Femur (tissue), 1 donor: ENCODE data around the gene CCDC32.

ENCODE experiments used
- DNase-seq: peaks from one replicate; pipeline ENCODE4 v3.0.0-alpha.2; 2017

CCDC32 gene

GRCh38 chr15:40565333-40566238, 744 bp upstream of the CCDC32 start:
- DNase-seq: no peak

- no peak for DNase-seq
Measured at GRCh38 chr15:40563426-40563825, 1.4 kb downstream of the CCDC32 start.

GRCh38 chr15:40562691-40563090, 2.2 kb downstream of the CCDC32 start:
- no peak for DNase-seq

DNA sequence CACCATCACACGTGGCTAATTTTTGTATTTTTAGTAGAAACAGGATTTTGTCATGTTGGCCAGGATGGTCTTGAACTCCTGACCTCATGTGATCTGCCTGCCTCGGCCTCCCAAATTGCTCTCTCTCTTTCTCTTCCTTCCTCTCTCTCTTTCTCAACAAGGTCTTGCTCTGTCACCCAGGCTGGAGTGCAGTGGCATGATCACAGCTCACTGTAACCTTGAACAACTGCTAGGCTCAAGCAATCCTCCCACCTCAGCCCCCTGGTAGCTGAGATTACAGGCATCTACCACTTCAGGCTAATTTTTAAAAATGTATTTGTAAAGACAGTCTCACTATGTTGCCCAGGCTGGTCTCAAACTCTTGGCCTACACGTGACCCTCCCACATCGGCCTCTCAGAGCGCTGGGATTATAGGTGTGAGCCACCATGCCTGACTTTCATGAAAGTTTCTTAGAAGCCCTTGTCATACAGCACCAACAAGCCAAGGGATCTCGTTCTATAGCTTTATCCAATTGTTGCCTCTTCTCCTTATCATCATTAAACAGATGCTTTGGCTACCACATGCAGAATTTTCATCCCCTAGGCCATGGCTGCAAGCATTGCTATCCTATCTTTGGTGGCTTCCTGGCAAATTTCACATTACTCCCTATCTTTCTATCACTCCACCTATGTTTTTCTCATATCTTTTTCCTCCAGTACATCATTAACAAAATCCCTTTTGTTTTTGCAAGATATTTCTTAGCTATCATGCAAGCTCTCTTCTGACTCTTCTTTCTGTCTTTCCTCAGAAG, 5.7 kb downstream of the CCDC32 start:
- no peak for DNase-seq

DNA sequence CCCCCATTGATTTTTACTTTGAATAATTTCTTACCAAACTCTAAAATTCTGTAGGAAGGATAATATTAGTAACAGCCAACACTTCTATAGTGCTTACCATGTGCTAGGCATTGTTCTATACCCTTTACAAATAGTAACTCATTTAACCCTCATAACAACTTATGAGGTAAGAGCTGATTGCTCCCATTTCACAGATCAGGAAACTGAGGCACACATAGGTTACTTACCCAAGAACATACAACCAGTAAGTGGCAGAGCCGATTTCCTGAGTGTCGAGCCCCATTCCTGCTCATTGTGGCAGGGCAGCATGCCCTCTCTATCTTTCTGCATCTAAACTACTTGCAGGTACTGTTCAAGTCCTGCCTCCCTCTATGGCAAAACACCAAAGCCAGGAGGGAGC, 9.0 kb downstream of the CCDC32 start:
- DNase-seq: no peak

DNA sequence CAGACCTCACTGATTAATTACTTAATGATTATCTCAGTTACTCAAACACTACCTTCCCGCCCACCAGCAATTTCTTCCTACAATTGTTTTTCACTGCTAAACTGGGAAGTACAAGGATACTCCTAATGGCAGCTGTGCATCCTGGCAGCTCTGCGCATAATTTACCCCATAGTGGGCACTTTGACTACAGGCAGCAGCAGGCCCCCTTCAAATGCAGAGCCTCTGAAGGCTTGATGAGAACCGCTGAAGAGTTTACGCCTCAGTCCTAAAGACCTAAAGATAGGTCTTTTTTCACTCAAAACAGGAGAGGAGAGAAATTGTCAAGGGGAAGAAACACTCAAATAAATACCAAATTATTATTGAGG, 10.7 kb downstream of the CCDC32 start:
- DNase-seq: no peak

DNA sequence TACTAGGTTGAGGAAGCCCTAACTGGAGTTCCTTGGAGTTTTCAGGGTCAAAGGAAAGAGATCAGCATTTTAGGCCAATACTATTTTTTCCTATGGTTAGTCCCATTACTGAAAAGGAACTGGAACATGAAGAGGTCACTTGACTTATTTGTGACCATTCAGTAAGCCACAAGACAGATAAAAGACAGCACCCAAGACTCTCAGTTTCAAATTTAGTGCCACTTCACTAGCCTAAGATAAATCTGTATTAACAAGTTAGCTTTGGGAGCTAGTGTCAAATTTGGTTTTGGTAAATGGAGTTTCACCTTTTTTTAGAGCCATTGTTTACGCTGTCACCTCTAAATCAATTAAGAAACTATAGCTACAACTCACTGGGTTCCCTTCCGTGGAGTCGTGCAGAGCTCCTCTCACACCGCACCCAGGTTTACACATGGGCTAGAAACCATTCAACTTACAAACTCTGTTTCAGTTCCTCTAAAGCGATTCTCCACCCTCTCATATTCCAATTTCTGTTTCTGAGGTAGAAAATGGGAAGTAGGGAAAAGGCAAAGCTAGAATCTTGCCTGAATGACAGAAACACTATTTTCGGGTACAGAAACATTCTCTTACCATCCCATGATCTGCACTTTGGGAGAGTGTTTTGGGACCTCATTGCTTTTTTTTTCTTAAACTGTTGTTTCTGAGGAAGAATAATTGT, 14.4 kb downstream of the CCDC32 start:
- no peak for DNase-seq

DNA sequence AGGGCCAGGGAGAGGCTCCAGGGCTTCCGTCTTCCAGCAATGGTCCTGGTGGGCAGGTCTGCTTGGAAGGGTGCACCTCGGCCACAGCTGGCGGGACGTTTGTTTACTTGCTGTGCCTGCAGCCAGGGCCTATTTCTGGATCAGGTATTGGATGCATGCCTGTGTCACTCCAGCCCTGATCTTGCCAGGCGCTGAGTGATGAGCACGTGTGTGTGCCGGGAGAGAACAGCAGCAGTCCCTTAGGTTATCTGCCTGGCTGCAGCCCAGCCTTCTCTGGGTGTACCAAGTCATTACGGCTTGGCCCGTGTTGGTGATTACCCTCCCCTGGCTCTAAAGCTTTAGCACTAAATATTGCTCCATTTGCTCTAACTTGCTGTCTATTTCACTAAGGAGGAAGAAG, 14.9 kb downstream of the CCDC32 start:
- no peak for DNase-seq

- no peak for DNase-seq
Measured at GRCh38 chr15:40548610-40549009, 16.2 kb downstream of the CCDC32 start.

DNA sequence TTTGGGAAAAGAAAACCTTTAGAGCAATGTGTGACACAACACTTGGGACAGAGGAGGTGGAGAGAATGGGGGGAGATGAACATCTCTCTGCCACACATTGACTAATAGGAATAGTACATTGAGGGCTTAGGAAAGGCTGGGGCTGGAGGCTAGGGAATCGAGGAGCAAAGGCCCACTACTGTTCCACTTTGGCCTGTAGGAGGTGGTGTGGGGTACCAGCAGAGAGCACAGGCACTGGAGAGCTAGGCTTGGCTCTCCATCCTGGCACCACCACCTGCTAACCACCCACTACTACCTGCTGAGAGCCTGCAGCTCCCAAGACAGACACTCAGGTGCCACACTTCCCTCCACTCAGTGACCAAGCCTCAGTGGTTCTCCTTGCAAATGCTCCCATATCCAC, 19.4 kb downstream of the CCDC32 start:
- no peak for DNase-seq

DNA sequence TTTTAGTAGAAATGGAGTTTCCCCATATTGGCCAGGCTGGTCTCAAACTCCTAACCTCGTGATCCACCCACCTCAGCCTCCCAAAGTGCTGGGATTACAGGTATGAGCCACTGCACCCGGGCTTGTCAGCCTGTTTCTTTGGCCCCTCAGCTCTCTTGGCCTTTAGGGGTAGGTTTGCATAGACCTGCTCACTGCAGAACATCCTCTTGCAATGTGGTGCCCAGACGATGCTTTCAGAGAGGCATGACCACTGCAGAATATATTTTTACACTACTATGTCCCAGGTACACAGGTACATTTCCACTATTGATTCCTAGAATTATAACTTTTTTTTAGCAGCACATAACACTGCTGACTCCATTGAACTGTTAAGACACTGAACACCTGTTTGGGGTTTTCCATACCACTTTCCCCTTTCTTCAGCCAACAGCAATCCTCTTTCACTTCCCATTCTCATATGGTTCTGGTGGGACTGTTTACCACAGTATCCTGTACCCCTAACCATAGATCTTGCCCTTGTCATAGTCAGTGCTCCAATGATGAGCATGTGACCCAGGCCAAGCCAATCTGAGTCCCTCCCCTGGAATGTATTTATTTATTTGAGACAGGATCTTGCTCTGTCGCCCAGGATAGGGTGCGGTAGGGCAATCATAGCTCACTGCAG, 21.1 kb downstream of the CCDC32 start:
- no peak for DNase-seq

DNA sequence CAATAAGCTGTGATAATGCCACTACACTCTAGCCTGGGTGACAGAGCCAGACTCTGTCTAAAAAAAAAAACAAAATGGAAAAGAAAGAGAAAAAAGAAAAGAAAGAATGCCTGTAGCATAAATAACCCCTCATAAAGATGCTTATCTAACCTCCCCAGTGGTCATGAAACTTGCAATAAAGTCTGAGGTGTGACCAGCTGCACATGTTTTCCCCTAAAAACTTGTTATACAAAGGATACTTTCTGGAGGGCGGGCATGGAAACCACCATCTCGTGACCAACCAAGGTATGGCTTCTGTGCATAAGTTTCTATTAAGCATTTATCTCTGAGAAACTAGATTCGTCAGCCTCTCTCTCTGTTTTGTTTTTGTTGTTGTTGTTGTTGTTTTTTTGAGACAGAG, 21.8 kb downstream of the CCDC32 start:
- no peak for DNase-seq

DNA sequence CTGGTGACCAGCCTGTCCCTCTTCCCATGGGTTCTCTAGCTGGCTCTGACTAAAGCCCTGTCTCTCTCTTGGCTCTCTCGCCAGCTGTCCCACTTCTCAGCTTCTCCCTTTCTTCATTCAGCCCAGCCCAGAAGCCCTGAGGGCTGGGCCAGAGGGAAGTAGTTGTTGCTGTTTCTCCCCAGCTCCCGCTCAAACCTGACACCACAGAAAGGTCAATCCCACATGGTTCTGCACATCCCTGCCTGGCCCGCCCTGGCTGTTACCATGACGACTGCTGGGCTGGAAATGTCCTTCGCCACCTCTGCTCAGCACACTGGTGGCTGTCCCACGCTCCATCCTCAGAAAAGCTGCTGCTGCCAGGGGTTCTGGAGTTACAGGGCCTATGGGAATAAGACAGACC, 25.9 kb downstream of the CCDC32 start:
- DNase-seq: no peak

GRCh38 chr15:40536501-40536900, 28.3 kb downstream of the CCDC32 start:
- peak; percentile 68 for DNase-seq

- DNase-seq: no peak
Measured at GRCh38 chr15:40534371-40534770, 30.5 kb downstream of the CCDC32 start.

- no peak for DNase-seq
Measured at GRCh38 chr15:40533763-40534364, 31.0 kb downstream of the CCDC32 start.

GRCh38 chr15:40528801-40529200, 36.0 kb downstream of the CCDC32 start:
- no peak for DNase-seq

DNA sequence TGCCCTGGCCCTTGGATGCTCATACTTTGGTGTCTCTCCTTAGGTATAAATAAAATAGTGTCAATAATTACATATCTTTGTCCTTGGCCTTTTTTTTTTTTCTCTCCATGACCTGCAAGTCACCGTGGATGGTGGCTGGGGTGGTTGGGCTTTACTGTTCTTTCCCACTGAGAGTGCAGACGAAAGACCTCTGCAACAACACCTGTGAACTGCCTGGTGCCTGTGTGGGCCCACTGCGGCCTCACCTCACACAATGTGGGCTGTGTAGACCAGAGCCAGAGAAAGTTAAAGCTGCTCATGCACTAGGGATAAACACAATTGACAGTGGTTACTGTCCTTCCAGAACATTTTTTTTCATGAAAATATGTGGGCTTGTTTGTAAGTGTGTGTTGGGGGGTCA, 39.0 kb downstream of the CCDC32 start:
- DNase-seq: no peak

- no peak for DNase-seq
Measured at GRCh38 chr15:40523611-40524010, 41.2 kb downstream of the CCDC32 start.

- no peak for DNase-seq
Measured at GRCh38 chr15:40516322-40516721, 48.5 kb downstream of the CCDC32 start.

GRCh38 chr15:40513609-40514008, 51.2 kb downstream of the CCDC32 start:
- no peak for DNase-seq

GRCh38 chr15:40512440-40512839, 52.4 kb downstream of the CCDC32 start:
- no peak for DNase-seq
